Mesothelial cell of epicardium (in vitro differentiated cells): ENCODE measurements around the gene HDAC4. TPM values are rescaled to one million over a fixed set of nuclear protein-coding genes. Genes with fewer than 3 reads are reported as not detected.

Experiments used
- DNase-seq, 2 experiments: peaks; one replicate each; pipeline ENCODE4 v3.0.0; 2021; ENCODE audit warnings: low spot score in 2 of 2; ENCODE audit not compliant: unreplicated experiment in 2 of 2
- H3K27ac Mint-ChIP-seq: 2 replicates; pipeline ENCODE4 v1.8.0; 2021; ENCODE audit warnings: mixed read lengths
- H3K27me3 Mint-ChIP-seq: 2 replicates; pipeline ENCODE4 v1.8.0; 2021; ENCODE audit warnings: low read depth, mixed read lengths
- H3K36me3 Mint-ChIP-seq: 2 replicates; pipeline ENCODE4 v1.8.0; 2021; ENCODE audit warnings: mixed read lengths
- H3K4me1 Mint-ChIP-seq: 2 replicates; pipeline ENCODE4 v1.8.0; 2021; ENCODE audit warnings: mixed read lengths
- H3K4me3 Mint-ChIP-seq: 2 replicates; pipeline ENCODE4 v1.8.0; 2021; ENCODE audit warnings: mild to moderate bottlenecking, moderate library complexity, mixed read lengths
- H3K9me3 Mint-ChIP-seq: 2 replicates; pipeline ENCODE4 v1.8.0; 2021; ENCODE audit warnings: mixed read lengths
- total RNA-seq: library from RNA; stranded (reverse); gene quantifications from 3 replicates; pipeline ENCODE4 v1.2.1, GENCODE V29; 2021
- TF ChIP-seq, protein P1 (sequence below): fragments of 200-600 bp; sonication (generic); IDR thresholded peaks from one replicate; pipeline ENCODE4 v1.5.0; 2021; ENCODE audit warnings: antibody characterized with exemption; ENCODE audit not compliant: unreplicated experiment

HDAC4 gene
- total RNA-seq, 1 donor from 2014 or later, result 59.2 TPM

DNA sequence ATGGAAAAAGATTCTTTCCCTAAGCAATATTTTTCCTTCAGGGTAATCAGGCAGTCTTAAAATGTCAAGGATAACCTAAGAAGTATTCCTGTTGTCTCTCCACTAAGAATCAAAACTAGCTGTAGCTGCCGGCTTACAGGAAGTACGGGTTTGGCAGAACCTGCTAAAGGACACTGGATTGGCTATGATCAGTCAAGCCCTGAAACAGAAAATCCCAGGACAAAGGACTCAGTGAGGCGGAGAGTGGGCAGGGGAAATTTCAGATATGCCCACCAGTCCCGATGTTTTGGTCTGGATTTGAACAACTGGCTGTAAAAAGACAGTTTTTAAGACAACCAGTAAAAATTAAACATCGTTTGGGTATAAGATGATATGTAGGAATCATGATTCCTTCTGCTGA, 155.7 kb downstream of the HDAC4 start:
- Mint-ChIP-seq H3K4me3 (no peak overlapping the region), H3K36me3 (peaks cover 4% of the 10 kb centered on the region), H3K4me1 (peaks cover 34% of the 10 kb centered on the region), H3K27ac (peak overlapping the region; percentile 1), H3K27me3 (no peaks in the 10 kb centered on the region), H3K9me3 (peaks cover 8% of the 10 kb centered on the region)
- DNase-seq, result no peak
- TF ChIP-seq, protein P1, sequence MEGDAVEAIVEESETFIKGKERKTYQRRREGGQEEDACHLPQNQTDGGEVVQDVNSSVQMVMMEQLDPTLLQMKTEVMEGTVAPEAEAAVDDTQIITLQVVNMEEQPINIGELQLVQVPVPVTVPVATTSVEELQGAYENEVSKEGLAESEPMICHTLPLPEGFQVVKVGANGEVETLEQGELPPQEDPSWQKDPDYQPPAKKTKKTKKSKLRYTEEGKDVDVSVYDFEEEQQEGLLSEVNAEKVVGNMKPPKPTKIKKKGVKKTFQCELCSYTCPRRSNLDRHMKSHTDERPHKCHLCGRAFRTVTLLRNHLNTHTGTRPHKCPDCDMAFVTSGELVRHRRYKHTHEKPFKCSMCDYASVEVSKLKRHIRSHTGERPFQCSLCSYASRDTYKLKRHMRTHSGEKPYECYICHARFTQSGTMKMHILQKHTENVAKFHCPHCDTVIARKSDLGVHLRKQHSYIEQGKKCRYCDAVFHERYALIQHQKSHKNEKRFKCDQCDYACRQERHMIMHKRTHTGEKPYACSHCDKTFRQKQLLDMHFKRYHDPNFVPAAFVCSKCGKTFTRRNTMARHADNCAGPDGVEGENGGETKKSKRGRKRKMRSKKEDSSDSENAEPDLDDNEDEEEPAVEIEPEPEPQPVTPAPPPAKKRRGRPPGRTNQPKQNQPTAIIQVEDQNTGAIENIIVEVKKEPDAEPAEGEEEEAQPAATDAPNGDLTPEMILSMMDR, result no peak

DNA sequence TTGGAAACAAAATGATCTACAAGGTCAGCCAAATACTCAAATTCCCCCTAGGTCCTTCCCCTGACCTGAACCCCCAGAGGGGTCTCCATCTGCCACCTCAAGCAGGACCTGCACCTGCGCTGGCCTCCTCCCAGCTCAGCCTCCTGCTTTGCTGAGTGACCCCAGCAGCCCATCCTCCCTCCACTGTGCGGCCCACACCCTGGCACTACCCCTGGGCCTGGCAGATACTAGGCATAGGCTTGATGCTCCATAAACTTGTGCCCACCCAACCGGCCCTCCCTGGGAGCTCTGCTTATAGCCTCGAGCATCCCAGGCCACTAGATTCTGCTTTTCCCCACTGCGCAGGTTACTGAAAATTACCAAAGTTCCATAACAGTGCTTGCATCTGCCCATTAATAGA, 156.2 kb downstream of the HDAC4 start:
- Mint-ChIP-seq H3K36me3 (peaks cover 4% of the 10 kb centered on the region), H3K27ac (peak overlapping the region; percentile 1), H3K9me3 (peaks cover 8% of the 10 kb centered on the region), H3K4me3 (no peak overlapping the region), H3K27me3 (no peaks in the 10 kb centered on the region), H3K4me1 (peaks cover 32% of the 10 kb centered on the region)
- TF ChIP-seq, protein P1, result no peak
- DNase-seq, result no peak

- no peak for DNase-seq
- Mint-ChIP-seq H3K36me3 (peaks cover 4% of the 10 kb centered on the region), H3K4me1 (peaks cover 27% of the 10 kb centered on the region), H3K9me3 (peaks cover 8% of the 10 kb centered on the region), H3K27me3 (no peaks in the 10 kb centered on the region), H3K27ac (no peak overlapping the region), H3K4me3 (no peak overlapping the region)
- TF ChIP-seq, protein P1, result no peak
Observed at GRCh38 chr2:239241431-239241960, 159.3 kb downstream of the HDAC4 start.

DNA sequence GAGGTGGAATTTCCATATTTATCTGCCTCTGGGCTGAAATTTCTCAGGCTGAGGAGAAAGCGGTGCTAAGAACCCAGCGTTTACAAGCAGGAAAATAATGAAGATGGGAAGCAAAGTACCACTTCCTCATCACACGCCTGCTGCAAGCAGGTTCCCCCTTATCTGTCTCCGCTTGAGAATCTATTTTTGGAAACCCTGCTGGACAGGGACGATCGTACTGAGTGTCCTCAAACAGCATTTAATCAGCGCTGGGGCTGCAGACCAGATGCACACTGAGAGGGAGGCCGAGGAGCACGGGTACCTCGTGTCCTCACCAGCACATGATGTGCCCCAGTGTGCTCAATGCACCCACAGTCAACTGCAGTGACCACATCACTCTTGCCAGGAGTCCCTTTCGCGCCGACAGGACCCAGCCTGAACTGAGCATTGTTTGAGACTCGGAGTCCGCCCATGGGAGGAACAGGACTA, 160.4 kb downstream of the HDAC4 start:
- Mint-ChIP-seq H3K9me3 (peaks cover 8% of the 10 kb centered on the region), H3K27ac (no peak overlapping the region), H3K4me1 (peaks cover 18% of the 10 kb centered on the region), H3K27me3 (no peaks in the 10 kb centered on the region), H3K36me3 (peaks cover 4% of the 10 kb centered on the region), H3K4me3 (no peak overlapping the region)
- TF ChIP-seq, protein P1, result no peak
- no peak for DNase-seq

- Mint-ChIP-seq H3K4me3 (no peak overlapping the region), H3K4me1 (peaks cover 12% of the 10 kb centered on the region), H3K9me3 (peaks cover 8% of the 10 kb centered on the region), H3K36me3 (peaks cover 4% of the 10 kb centered on the region), H3K27ac (no peak overlapping the region), H3K27me3 (no peaks in the 10 kb centered on the region)
- TF ChIP-seq, protein P1, result no peak
- no peak for DNase-seq
Observed at GRCh38 chr2:239239607-239240413, 161.0 kb downstream of the HDAC4 start.
